Aorta (tissue), 5 donors: ENCODE measurements around the gene ETF1. TPM values are rescaled to one million over a fixed set of nuclear protein-coding genes. Genes with fewer than 3 reads are reported as not detected.

ENCODE experiments used
- ATAC-seq: fragments of 200-7000 bp; cut with Tn5 transposase; one replicate; pipeline ENCODE4 v1.9.1; 2022; ENCODE audit warnings: moderate library complexity; ENCODE audit not compliant: low FRiP score
- DNase-seq, 2 donors: peaks; one replicate each; pipeline ENCODE4 v3.0.0-alpha.2; 2020
- H3K27ac ChIP-seq, 2 donors: one replicate each; pipeline ENCODE4 v1.5.1; 2013; ENCODE audit warnings: low read length in 2 of 2, mild to moderate bottlenecking in 2 of 2, moderate library complexity in 2 of 2, control low read depth in 1 of 2, inconsistent platforms in 1 of 2, low read depth in 1 of 2
- H3K27me3 ChIP-seq, 2 donors: one replicate each; pipeline ENCODE4 v1.6.1; 2013; ENCODE audit warnings: control low read depth in 1 of 2, low read length in 1 of 2, mild to moderate bottlenecking in 1 of 2, moderate library complexity in 1 of 2; ENCODE audit not compliant: insufficient read depth in 2 of 2, control insufficient read depth in 1 of 2
- H3K36me3 ChIP-seq, 2 donors: one replicate each; pipeline ENCODE4 v1.6.1; 2013; ENCODE audit warnings: control low read depth in 1 of 2, low read length in 1 of 2, mild to moderate bottlenecking in 1 of 2; ENCODE audit not compliant: insufficient read depth in 2 of 2, control insufficient read depth in 1 of 2
- H3K4me1 ChIP-seq, 2 donors: one replicate each; pipeline ENCODE4 v1.6.1; 2013; ENCODE audit warnings: low read length in 2 of 2, control low read depth in 1 of 2, mild to moderate bottlenecking in 1 of 2, moderate library complexity in 1 of 2; ENCODE audit not compliant: insufficient read depth in 2 of 2, control insufficient read depth in 1 of 2
- H3K4me3 ChIP-seq, 2 donors: one replicate each; pipeline ENCODE4 v1.5.1; 2013; ENCODE audit warnings: low read length in 2 of 2, control low read depth in 1 of 2, mild to moderate bottlenecking in 1 of 2
- H3K9me3 ChIP-seq: one replicate; pipeline ENCODE4 v1.6.1; 2013; ENCODE audit warnings: mild to moderate bottlenecking, low read length; ENCODE audit not compliant: control insufficient read depth
- WGBS, 2 donors: extraction: QIAGEN DNeasy Blood & Tissue Kit; methylation state at CpG; one replicate each; pipeline ENCODE4 v1.1.7; 2013; 5-methylcytosine and 5-hydroxymethylcytosine counted together
- intact Hi-C, 2 donors: fragments of 100-400 bp; cut with DNase I; formaldehyde crosslinking; loops; one replicate each; pipeline versions ENCODE4 v1.14.2 to v1.15.0; 2022
- polyA plus RNA-seq, 2 donors: library from polyadenylated mRNA; stranded (reverse); fragments of 200-250 nt; gene quantifications; one replicate each; pipeline ENCODE4 v1.2.3, GENCODE V29; 2013
- total RNA-seq, 2 donors: library from RNA; stranded (reverse); fragmentation: NEBNext Ultra II Directional; extraction: Animal tissue kit (Norgen Biotek cat#: 25700); gene quantifications; one replicate each; pipeline ENCODE4 v1.2.1, GENCODE V29; 2021
- donor health status: healthy with polysubstance abuse.
- donor health status: Bipolar disorder and iron deficiency.
- donor health status: DM: no; HTN: no; CAD: no.
- donor health status: DM: no; HTN: no; CAD: no.
- donor health status: DM: yes; HTN: yes; CAD: no.

ETF1 gene
- total and polyA plus RNA-seq, 4 donors, result 48.5 to 101 (median 74.4) TPM

DNA sequence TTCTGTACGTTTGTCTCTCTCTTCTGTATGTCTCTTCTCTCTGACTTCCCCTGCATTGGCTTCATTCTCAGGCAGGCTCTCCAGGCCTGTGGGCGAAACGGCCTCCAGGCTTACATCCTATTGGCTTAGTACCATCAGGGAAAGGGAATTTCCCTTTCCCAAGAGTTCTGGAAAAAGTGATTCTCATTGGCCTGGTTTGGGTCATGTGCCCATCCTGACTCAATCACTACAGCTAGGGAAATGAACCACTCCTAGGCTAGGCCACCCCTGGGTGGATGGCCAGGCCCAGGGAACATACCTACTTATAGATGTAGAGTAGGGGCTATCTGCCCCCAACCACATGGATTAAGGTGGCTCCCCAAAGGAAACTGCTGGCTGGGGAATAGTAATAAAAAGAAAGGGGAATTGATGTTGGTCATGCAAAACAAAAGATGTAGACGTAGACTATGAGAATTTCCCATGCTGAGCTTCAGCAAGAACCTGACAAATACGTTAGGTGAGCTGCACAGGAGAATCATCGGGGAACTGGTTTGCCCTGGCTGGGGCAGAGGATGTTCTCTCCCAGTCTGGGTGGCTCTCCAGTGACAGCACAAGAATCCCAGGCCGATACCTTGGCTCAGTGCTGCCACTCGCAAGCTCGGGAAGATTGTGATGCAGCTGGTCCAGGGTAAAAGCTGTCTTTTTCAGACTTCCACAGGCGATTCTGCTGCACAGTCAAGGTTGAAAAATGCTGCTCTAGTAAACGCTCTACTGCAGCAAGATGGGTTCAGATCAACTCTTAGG is 81.5 kb downstream of the ETF1 start:
- Histone ChIP-seq H3K36me3 (no peaks in the 10 kb centered on the region), H3K27me3 (peaks cover 0 to 2% of the 10 kb centered on the region in 2 donors), H3K4me3 (no peak overlapping the region), H3K27ac (peak overlapping the region in 1 of 2 donors; percentile 10), H3K9me3 (no peaks in the 10 kb centered on the region), H3K4me1 (no peaks in the 10 kb centered on the region)
- ATAC-seq, result no peak
- intact Hi-C loops, result loop anchor here (5.0 to 10.0 kb wide), 2 partner anchors 81 to 293 kb away; partner anchors contain the start of genes CTNNA1 (in 1 of the 2) and ETF1 (in 1 of the 2)
- WGBS, 2 donors, result 69% methylated on average over 11 of the region's 11 CpGs
- peak in 1 of 2 donors; percentile 77 for DNase-seq

DNA sequence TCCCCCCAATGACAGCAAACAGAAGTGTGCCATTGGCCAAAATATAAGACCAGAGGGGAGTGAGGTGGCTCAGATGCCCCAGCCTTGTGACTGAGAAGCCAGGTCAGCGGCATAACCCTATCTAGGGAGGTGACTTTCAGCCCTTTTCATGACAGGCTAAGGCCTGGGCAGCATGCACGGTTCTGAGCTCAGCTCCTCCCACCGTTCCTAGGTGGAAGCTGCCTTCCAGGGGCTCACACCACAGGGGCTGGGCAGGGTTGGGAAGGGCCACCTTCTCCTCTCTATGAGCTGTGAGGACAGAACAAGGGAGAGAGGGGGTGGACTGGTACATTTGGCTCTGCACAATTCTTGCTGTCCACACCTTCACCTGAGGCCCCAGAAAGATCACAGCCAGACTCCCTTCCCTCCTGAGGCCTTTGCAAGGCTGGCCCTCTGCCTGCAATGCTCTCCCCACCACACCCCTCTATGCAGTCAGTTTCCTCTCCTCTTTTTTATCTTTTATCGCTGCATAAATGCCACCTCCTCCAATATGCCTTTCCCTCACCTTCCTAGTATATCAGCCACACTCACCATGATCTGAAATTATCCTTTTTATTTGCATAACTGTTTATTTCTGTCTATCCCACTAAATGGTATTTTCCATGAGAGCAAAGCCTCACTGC is 82.9 kb downstream of the ETF1 start:
- DNase-seq, result peak in 1 of 2 donors; percentile 63
- Histone ChIP-seq H3K27me3 (no peaks in the 10 kb centered on the region), H3K4me3 (no peak overlapping the region), H3K9me3 (no peaks in the 10 kb centered on the region), H3K36me3 (no peaks in the 10 kb centered on the region), H3K4me1 (no peaks in the 10 kb centered on the region), H3K27ac (no peak overlapping the region)
- WGBS, 2 donors, result 84 to 90% methylated on average over 4 of the region's 4 CpGs
- intact Hi-C loops, result loop anchor here (5.0 to 10.0 kb wide), 2 partner anchors 82 to 295 kb away; partner anchors contain the start of genes CTNNA1 (in 1 of the 2) and ETF1 (in 1 of the 2)
- no peak for ATAC-seq

DNA sequence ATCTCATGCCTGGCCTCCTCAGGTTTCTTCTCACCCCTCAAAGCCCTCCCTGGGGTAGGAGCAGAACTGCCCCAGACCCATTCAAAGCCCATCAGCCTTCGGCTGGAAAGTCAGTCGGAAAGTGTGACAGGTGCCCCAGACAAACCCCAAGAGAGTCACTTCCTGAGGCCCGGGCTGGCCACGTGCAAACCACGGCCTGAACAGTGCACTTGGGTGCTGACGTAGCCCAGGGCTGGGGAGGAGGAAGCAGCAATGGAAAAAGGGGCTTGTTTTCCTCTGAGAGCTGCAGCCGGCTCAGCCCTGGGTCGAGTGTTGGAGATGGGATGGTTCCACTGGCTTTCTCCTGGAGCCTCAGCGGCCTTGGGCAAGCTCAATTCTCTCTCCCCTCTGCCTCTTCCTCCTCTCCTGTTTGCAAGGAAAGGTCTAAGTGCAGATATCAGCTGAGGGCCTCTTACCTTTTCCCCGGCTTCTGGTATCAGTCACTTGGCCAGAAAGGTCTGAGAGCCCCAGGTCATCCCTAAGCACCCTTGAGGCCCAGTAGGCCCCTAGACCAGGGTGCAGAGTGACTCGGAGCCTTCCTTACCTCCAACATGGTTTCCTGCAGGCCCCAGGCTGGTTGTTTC is 83.6 kb downstream of the ETF1 start:
- Histone ChIP-seq H3K4me3 (no peak overlapping the region), H3K27ac (no peak overlapping the region), H3K9me3 (no peaks in the 10 kb centered on the region), H3K4me1 (no peaks in the 10 kb centered on the region), H3K27me3 (no peaks in the 10 kb centered on the region), H3K36me3 (no peaks in the 10 kb centered on the region)
- ATAC-seq, result no peak
- intact Hi-C loops, result no loop called here
- DNase-seq, result peak; percentile 81 to 85
- WGBS, 2 donors, result 59 to 65% methylated on average over 11 of the region's 11 CpGs

DNA sequence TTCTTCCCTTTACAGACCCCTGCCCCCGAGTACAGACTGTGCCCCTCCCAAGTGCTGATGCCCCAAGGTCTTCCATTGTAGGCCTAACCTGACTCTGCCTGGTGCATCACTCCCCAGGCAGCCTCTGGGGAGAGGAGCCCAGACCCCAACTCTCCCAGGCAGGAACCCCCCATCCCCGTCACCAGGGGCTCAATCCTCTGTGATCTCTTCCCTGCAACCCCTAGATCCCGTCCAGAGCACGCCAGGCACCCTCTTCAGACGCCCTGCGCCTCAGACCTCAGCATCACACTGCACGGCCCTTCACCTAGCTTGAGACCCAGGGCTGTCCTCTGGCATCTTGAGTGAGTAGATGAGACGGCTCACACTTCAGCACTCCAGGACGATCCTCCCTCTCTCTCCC is 84.2 kb downstream of the ETF1 start:
- Histone ChIP-seq H3K4me3 (no peak overlapping the region), H3K9me3 (no peaks in the 10 kb centered on the region), H3K4me1 (no peaks in the 10 kb centered on the region), H3K27ac (no peak overlapping the region), H3K36me3 (no peaks in the 10 kb centered on the region), H3K27me3 (no peaks in the 10 kb centered on the region)
- no peak for ATAC-seq
- intact Hi-C loops, result no loop called here
- WGBS, 2 donors, result 75 to 77% methylated on average over 9 of the region's 9 CpGs
- DNase-seq, result no peak

DNA sequence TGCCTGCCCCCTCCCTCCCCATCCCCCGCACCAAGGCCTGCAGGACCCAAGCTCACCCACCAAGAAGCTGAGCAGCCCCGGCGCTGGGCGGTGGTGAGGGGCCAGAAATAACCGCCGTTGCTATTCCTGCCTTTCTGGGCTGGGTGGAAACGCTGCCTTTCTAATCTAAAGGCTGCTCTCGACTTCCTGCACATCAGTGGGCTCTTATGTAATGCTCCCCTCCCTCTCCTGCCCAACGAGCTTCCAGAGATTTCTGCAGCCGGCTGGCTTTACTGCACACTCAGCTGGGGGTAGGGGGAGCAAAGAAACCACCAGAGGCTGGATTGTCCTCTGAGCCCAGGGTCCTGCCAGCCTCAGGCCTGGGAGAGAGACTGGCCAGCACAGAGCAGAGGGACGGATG is 84.7 kb downstream of the ETF1 start:
- Histone ChIP-seq H3K36me3 (no peaks in the 10 kb centered on the region), H3K27ac (no peak overlapping the region), H3K27me3 (no peaks in the 10 kb centered on the region), H3K4me3 (no peak overlapping the region), H3K4me1 (no peaks in the 10 kb centered on the region), H3K9me3 (no peaks in the 10 kb centered on the region)
- 5 to 11% methylated on average over 7 to 11 of the region's 11 CpGs for WGBS, 2 donors
- ATAC-seq (peak; percentile 28), DNase-seq (peak in 1 of 2 donors; percentile 58)
- intact Hi-C loops, result no loop called here

DNA sequence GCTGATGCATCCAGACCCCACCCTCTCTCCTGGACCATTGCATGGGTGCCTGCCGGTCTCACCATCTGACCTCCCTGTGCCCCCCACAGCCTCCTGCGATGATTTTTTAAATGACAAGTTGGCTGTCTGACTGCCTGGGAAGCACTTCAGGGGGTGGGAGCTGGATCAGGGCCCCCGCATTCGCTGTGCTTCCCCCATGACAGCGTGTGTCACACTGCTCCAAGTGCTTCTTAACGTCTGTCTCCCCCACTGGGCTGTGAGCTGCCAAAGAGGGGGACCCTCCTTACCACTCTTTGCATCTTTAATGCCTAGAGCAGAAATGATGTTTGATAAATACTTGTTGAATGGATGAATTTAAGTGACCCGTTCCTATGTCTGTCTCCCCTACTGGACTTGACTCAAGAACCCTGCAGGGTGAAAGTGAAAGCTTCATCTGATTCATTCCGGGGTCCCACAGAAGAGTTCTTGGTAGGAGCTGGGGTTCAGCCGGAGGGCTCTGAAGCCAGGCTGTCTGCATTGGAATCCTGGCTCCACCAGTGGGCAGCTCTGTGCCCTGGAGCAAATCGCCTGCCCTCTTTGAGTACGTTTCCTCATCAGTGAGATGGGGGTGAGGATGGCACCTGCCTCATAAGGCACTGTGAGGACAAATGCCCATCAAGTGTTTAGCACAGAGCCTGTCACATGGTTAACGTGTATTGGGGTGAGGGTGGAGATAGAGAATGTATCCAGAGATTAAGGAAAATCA is 85.3 kb downstream of the ETF1 start:
- H3K4me3 ChIP-seq, result no peak overlapping the region
- H3K4me1 ChIP-seq, result no peaks in the 10 kb centered on the region
- ATAC-seq (no peak), DNase-seq (peak in 1 of 2 donors; percentile 64)
- 56 to 65% methylated on average over 12 of the region's 12 CpGs for WGBS, 2 donors
- no peaks in the 10 kb centered on the region for H3K36me3 ChIP-seq
- intact Hi-C loops, result no loop called here
- no peaks in the 10 kb centered on the region for H3K27me3 ChIP-seq
- H3K27ac ChIP-seq, result no peak overlapping the region
- H3K9me3 ChIP-seq, result no peaks in the 10 kb centered on the region

Other genes with a start within 250 kb of the ETF1 start
- not detected for gene CDC25C, start 211.4 kb downstream of the ETF1 start, total RNA-seq
- gene CDC25C, start 211.4 kb downstream of the ETF1 start, polyA plus RNA-seq, result under 1 TPM in 1 of 2 donors, not detected in 1; 0.38 TPM
- 10 to 100 TPM; 25.8 to 26.7 TPM for gene FAM53C, start 205.0 kb downstream of the ETF1 start, total RNA-seq
- 10 to 100 TPM in 1 of 2 donors, 1 to 10 TPM in 1; 9.9 to 14.7 TPM for gene FAM53C, start 205.0 kb downstream of the ETF1 start, polyA plus RNA-seq
- 10 to 100 TPM; 55.9 to 66.0 TPM for gene KDM3B, start 190.6 kb downstream of the ETF1 start, total RNA-seq
- gene KDM3B, start 190.6 kb downstream of the ETF1 start, polyA plus RNA-seq, result 10 to 100 TPM; 17.4 to 27.2 TPM
- gene REEP2, start 104.2 kb downstream of the ETF1 start, total RNA-seq, result 10 to 100 TPM in 1 of 2 donors, 1 to 10 TPM in 1; 6.6 to 19.2 TPM
- gene REEP2, start 104.2 kb downstream of the ETF1 start, polyA plus RNA-seq, result 10 to 100 TPM in 1 of 2 donors, 1 to 10 TPM in 1; 6.4 to 21.9 TPM
- gene EGR1, start 77.8 kb downstream of the ETF1 start, total RNA-seq, result 100 to 1,000 TPM; 158 to 669 TPM
- 100 to 1,000 TPM in 1 of 2 donors, 10 to 100 TPM in 1; 61.5 to 300 TPM for gene EGR1, start 77.8 kb downstream of the ETF1 start, polyA plus RNA-seq
- 100 to 1,000 TPM; 110 to 139 TPM for gene HSPA9, start 32.2 kb upstream of the ETF1 start, total RNA-seq
- 10 to 100 TPM; 65.2 to 68.6 TPM for gene HSPA9, start 32.2 kb upstream of the ETF1 start, polyA plus RNA-seq
- gene CTNNA1, start 210.2 kb upstream of the ETF1 start, total RNA-seq, result 100 to 1,000 TPM; 425 to 446 TPM
- 100 to 1,000 TPM; 107 to 131 TPM for gene CTNNA1, start 210.2 kb upstream of the ETF1 start, polyA plus RNA-seq